IMR-90 (cell line): ENCODE data around the gene HOXC5. TPM values are rescaled to one million over a fixed set of nuclear protein-coding genes. Genes with fewer than 3 reads are reported as not detected.

Experiments used
- ATAC-seq: fragments of 200-7000 bp; cut with Tn5 transposase; 2 replicates; pipeline ENCODE4 v1.9.1; 2020; ENCODE audit warnings: low read depth, mild to moderate bottlenecking, moderate library complexity
- BruUV-seq: library from RNA; stranded (reverse); fragments of 400-500 nt; replicated peaks from 2 replicates; lab custom pipeline; 2021; lab: Mats Ljungman, UMichigan
- CTCF ChIA-PET: fragments of 300-600 bp; formaldehyde crosslinking; extraction: SDS; loops from one replicate; lab custom pipeline; 2021; ENCODE audit warnings: antibody characterized with exemption; lab: Yijun Ruan, JAX
- POLR2A ChIA-PET: fragments of 300-600 bp; sonication (Branson Sonifier 250); formaldehyde crosslinking; loops from one replicate; lab custom pipeline; 2022; ENCODE audit warnings: antibody characterized with exemption; ENCODE audit not compliant: unreplicated experiment; lab: Charles Lee
- DNase-seq: peaks from one replicate; pipeline ENCODE4 v3.0.0; 2013
- H2AFZ ChIP-seq: replicated peaks from 2 replicates; pipeline ENCODE3; 2013; ENCODE audit warnings: low read length, mild to moderate bottlenecking; ENCODE audit not compliant: poor library complexity
- H2AK5ac ChIP-seq: 2 replicates; pipeline ENCODE4 v1.6.1; 2013; ENCODE audit warnings: low read depth, low read length, inconsistent platforms
- H2AK9ac ChIP-seq: replicated peaks from 2 replicates; pipeline ENCODE3; 2013; ENCODE audit warnings: mild to moderate bottlenecking, low read depth, low read length, moderate library complexity; ENCODE audit not compliant: poor library complexity
- H2BK120ac ChIP-seq: 2 replicates; pipeline ENCODE4 v1.6.1; 2013; ENCODE audit warnings: low read depth, low read length, inconsistent platforms
- H2BK15ac ChIP-seq: 3 replicates; pipeline ENCODE4 v1.6.1; 2013; ENCODE audit warnings: low read depth, low read length, inconsistent platforms
- H2BK20ac ChIP-seq: 2 replicates; pipeline ENCODE4 v1.6.1; 2013; ENCODE audit warnings: low read depth, mild to moderate bottlenecking, inconsistent platforms, low read length, moderate library complexity
- H2BK5ac ChIP-seq: 2 replicates; pipeline ENCODE4 v1.6.1; 2013; ENCODE audit warnings: mild to moderate bottlenecking, low read depth, low read length, inconsistent platforms; ENCODE audit not compliant: poor library complexity, severe bottlenecking
- H3K14ac ChIP-seq: replicated peaks from 2 replicates; pipeline ENCODE4 v1.6.1; 2013; ENCODE audit warnings: low read depth, low read length, inconsistent platforms
- H3K18ac ChIP-seq: 2 replicates; pipeline ENCODE4 v1.6.1; 2013; ENCODE audit warnings: low read depth, low read length, control low read depth
- H3K23ac ChIP-seq: 2 replicates; pipeline ENCODE4 v1.6.1; 2013; ENCODE audit warnings: low read depth, low read length, inconsistent platforms
- H3K27ac ChIP-seq: 2 replicates; pipeline ENCODE4 v1.5.1; 2013; ENCODE audit warnings: mild to moderate bottlenecking, control low read depth, low read length; ENCODE audit not compliant: insufficient read depth
- H3K27me3 ChIP-seq: 2 replicates; pipeline ENCODE4 v1.6.1; 2013; ENCODE audit warnings: low read length; ENCODE audit not compliant: control insufficient read depth, insufficient read depth
- H3K36me3 ChIP-seq: 2 replicates; pipeline ENCODE4 v1.6.1; 2013; ENCODE audit warnings: low read length, mixed read lengths; ENCODE audit not compliant: control insufficient read depth, insufficient read depth
- H3K4ac ChIP-seq: 2 replicates; pipeline ENCODE4 v1.6.1; 2013; ENCODE audit warnings: low read depth, low read length, inconsistent platforms
- H3K4me1 ChIP-seq: 2 replicates; pipeline ENCODE4 v1.6.1; 2013; ENCODE audit warnings: low read length, mixed read lengths; ENCODE audit not compliant: control insufficient read depth, insufficient read depth
- H3K4me2 ChIP-seq: 2 replicates; pipeline ENCODE4 v1.6.1; 2013; ENCODE audit warnings: low read depth, mild to moderate bottlenecking, control low read depth, low read length, moderate library complexity
- H3K4me3 ChIP-seq: 2 replicates; pipeline ENCODE4 v1.5.1; 2013; ENCODE audit warnings: low read depth, mild to moderate bottlenecking, control low read depth, low read length, moderate library complexity; ENCODE audit not compliant: insufficient read depth
- H3K56ac ChIP-seq: 2 replicates; pipeline ENCODE4 v1.6.1; 2013; ENCODE audit warnings: low read length, inconsistent platforms; ENCODE audit not compliant: insufficient read depth; ENCODE audit errors: extremely low read depth
- H3K79me1 ChIP-seq, 2 experiments: 2 replicates each; pipeline ENCODE4 v1.6.1; 2013; ENCODE audit warnings: low read length in 2 of 2, inconsistent platforms in 1 of 2, low read depth in 1 of 2
- H3K9ac ChIP-seq: 2 replicates; pipeline ENCODE4 v1.6.1; 2013; ENCODE audit warnings: low read depth, low read length, control low read depth
- H3K9me1 ChIP-seq: 2 replicates; pipeline ENCODE4 v1.6.1; 2013; ENCODE audit warnings: low read length, inconsistent platforms; ENCODE audit not compliant: insufficient read depth
- H3K9me3 ChIP-seq: 2 replicates; pipeline ENCODE4 v1.6.1; 2013; ENCODE audit warnings: low read length; ENCODE audit not compliant: control insufficient read depth, insufficient read depth
- H4K20me1 ChIP-seq: 2 replicates; pipeline ENCODE4 v1.6.1; 2013; ENCODE audit warnings: low read length, inconsistent platforms; ENCODE audit not compliant: insufficient read depth
- H4K5ac ChIP-seq: 2 replicates; pipeline ENCODE4 v1.6.1; 2013; ENCODE audit warnings: mild to moderate bottlenecking, low read depth, low read length, control low read depth
- H4K8ac ChIP-seq, 2 experiments: 2 replicates each; pipeline ENCODE4 v1.6.1; 2013; ENCODE audit warnings: low read depth in 2 of 2, low read length in 2 of 2, control low read depth in 1 of 2, inconsistent platforms in 1 of 2
- H4K91ac ChIP-seq: 2 replicates; pipeline ENCODE4 v1.6.1; 2013; ENCODE audit warnings: low read depth, low read length, inconsistent platforms; ENCODE audit not compliant: insufficient read depth
- BHLHE40 ChIP-seq: fragments of 150-350 bp; IDR thresholded peaks from 2 replicates; pipeline ENCODE4 v1.6.1; 2016; ENCODE audit warnings: mild to moderate bottlenecking, low read depth, low read length
- CEBPB ChIP-seq: IDR thresholded peaks from 2 replicates; pipeline ENCODE4 v1.6.1; 2012; ENCODE audit warnings: low read depth, low read length, improper control_type of control experiment
- CHD1 ChIP-seq: IDR thresholded peaks from 2 replicates; pipeline ENCODE4 v1.6.1; 2012; ENCODE audit warnings: low read depth, low read length, improper control_type of control experiment
- CTCF ChIP-seq: conservative IDR thresholded peaks from 2 replicates; pipeline ENCODE4 v1.5.1; 2012; ENCODE audit warnings: mild to moderate bottlenecking, low read depth, low read length, improper control_type of control experiment
- ELK1 ChIP-seq: fragments of 150-350 bp; IDR thresholded peaks from 2 replicates; pipeline ENCODE4 v1.6.1; 2016; ENCODE audit warnings: low read depth, mild to moderate bottlenecking, low read length, moderate library complexity, borderline replicate concordance
- FOS ChIP-seq: fragments of 150-350 bp; IDR thresholded peaks from 2 replicates; pipeline ENCODE4 v1.6.1; 2016; ENCODE audit warnings: low read depth, low read length
- MAZ ChIP-seq: IDR thresholded peaks from 2 replicates; pipeline ENCODE4 v1.6.1; 2012; ENCODE audit warnings: low read depth, mild to moderate bottlenecking, low read length, improper control_type of control experiment, moderate library complexity, borderline replicate concordance
- MXI1 ChIP-seq: IDR thresholded peaks from 2 replicates; pipeline ENCODE4 v1.6.1; 2012; ENCODE audit warnings: low read depth, mild to moderate bottlenecking, low read length, moderate library complexity, borderline replicate concordance
- NFE2L2 ChIP-seq: fragments of 150-350 bp; IDR thresholded peaks from 2 replicates; pipeline ENCODE4 v1.6.1; 2016; ENCODE audit warnings: low read depth, mild to moderate bottlenecking, low read length
- POLR2A ChIP-seq: IDR thresholded peaks from 2 replicates; pipeline ENCODE4 v1.6.1; 2012; ENCODE audit warnings: mild to moderate bottlenecking, low read depth, low read length
- RAD21 ChIP-seq: IDR thresholded peaks from 2 replicates; pipeline ENCODE4 v1.6.1; 2012; ENCODE audit warnings: low read length, improper control_type of control experiment
- RCOR1 ChIP-seq: IDR thresholded peaks from 2 replicates; pipeline ENCODE4 v1.6.1; 2012; ENCODE audit warnings: mild to moderate bottlenecking, low read length, improper control_type of control experiment; ENCODE audit not compliant: insufficient replicate concordance
- RFX5 ChIP-seq: IDR thresholded peaks from 2 replicates; pipeline ENCODE4 v1.8.0; 2012; ENCODE audit warnings: low read depth, mild to moderate bottlenecking, low read length, moderate library complexity
- SMC3 ChIP-seq: fragments of 150-350 bp; IDR thresholded peaks from 2 replicates; pipeline ENCODE4 v1.6.1; 2016; ENCODE audit warnings: low read depth, mild to moderate bottlenecking, antibody characterized with exemption, low read length, moderate library complexity
- USF2 ChIP-seq: fragments of 150-350 bp; IDR thresholded peaks from 2 replicates; pipeline ENCODE4 v1.6.1; 2017; ENCODE audit warnings: mild to moderate bottlenecking, antibody characterized with exemption, low read length, low read depth
- WGBS, 2 experiments: methylation state at CpG; one replicate each; pipeline versions ENCODE4 v1.1.5 to v1.1.7; 2013; ENCODE audit warnings: missing lambda C conversion rate in 2 of 2; ENCODE audit not compliant: insufficient read length in 1 of 2; ENCODE audit errors: extremely low coverage in 2 of 2; 5-methylcytosine and 5-hydroxymethylcytosine counted together
- dilution Hi-C: fragments of 300-500 bp; cut with HindIII; formaldehyde crosslinking; loops from one replicate; pipeline ENCODE4 v1.14.3; 2018; ENCODE audit warnings: low sequenced_read_pairs; ENCODE audit not compliant: unreplicated experiment
- in situ Hi-C: fragments of 300-500 bp; cut with MboI; formaldehyde crosslinking; loops from 3 replicates; pipeline ENCODE4 v1.14.3; 2019; ENCODE audit warnings: low sequenced_read_pairs, inconsistent platforms, mixed read lengths
- intact Hi-C: fragments of 100-400 bp; cut with micrococcal nuclease; formaldehyde crosslinking; loops from 2 replicates; pipeline ENCODE4 v1.10.0; 2022
- polyA plus RNA-seq, 3 experiments: library from polyadenylated mRNA; depleted of rRNA; stranded (reverse); fragments of >200 nt; gene quantifications; 2 replicates each; pipeline ENCODE4 v1.2.3, GENCODE V29; 2012; ENCODE audit warnings: low replicate concordance in 1 of 3
- total RNA-seq: library from RNA; depleted of rRNA; stranded (reverse); fragments of >200 nt; gene quantifications from 2 replicates; pipeline ENCODE4 v1.2.3, GENCODE V29; 2012

Gene HOXC5
- total and polyA plus RNA-seq, 2 of the 4 experiments (the other 2 are of a cell fraction), result not detected

GRCh38 chr12:54060174-54060974, 27.5 kb downstream of the HOXC5 start:
- H3K23ac ChIP-seq, result no peak overlapping the region
- H3K36me3 ChIP-seq, result no peaks in the 10 kb centered on the region
- dilution Hi-C loops (no loop called here), intact Hi-C loops (no loop called here), in situ Hi-C loops (no loop called here)
- H4K5ac ChIP-seq, result no peak overlapping the region
- no peak overlapping the region for H3K4me3 ChIP-seq
- POLR2A ChIA-PET, result no interaction called here
- WGBS, 2 experiments, result 59% methylated on average over 13 of the region's 38 CpGs; no CpG with 5 or more reads in 1 of the 2 experiments
- H3K56ac ChIP-seq, result no peak overlapping the region
- no peaks in the 10 kb centered on the region for H4K20me1 ChIP-seq
- H3K79me1 ChIP-seq, result no peaks in the 10 kb centered on the region
- ATAC-seq (no peak), DNase-seq (no peak)
- no peak overlapping the region for H2AK5ac ChIP-seq
- H2BK5ac ChIP-seq, result no peak overlapping the region
- H3K9me3 ChIP-seq, result no peaks in the 10 kb centered on the region
- H2BK20ac ChIP-seq, result no peak overlapping the region
- no peak overlapping the region for H3K14ac ChIP-seq
- peaks cover 48% of the 10 kb centered on the region for H3K27me3 ChIP-seq
- no peak overlapping the region for H4K91ac ChIP-seq
- no peak overlapping the region for H3K27ac ChIP-seq
- H2BK15ac ChIP-seq, result no peak overlapping the region
- H2AFZ ChIP-seq, result no peak overlapping the region
- H3K4me1 ChIP-seq, result no peaks in the 10 kb centered on the region
- no TSS peak for BruUV-seq
- H3K18ac ChIP-seq, result no peak overlapping the region
- H3K9ac ChIP-seq, result no peak overlapping the region
- CTCF ChIA-PET, result no interaction called here
- H4K8ac ChIP-seq, result no peak overlapping the region
- H3K4ac ChIP-seq, result no peak overlapping the region
- H2BK120ac ChIP-seq, result no peak overlapping the region
- H3K4me2 ChIP-seq, result no peak overlapping the region
- no peak for TF ChIP-seq RFX5
- TF ChIP-seq ELK1, result no peak
- no peak for TF ChIP-seq SMC3
- TF ChIP-seq RCOR1, result no peak
- no peak for TF ChIP-seq NFE2L2
- no peak for TF ChIP-seq MAZ
- TF ChIP-seq CEBPB, result no peak
- no peak for TF ChIP-seq FOS
- TF ChIP-seq USF2, result no peak
- TF ChIP-seq BHLHE40, result no peak
- TF ChIP-seq CHD1, result no peak
- TF ChIP-seq CTCF, result no peak
- TF ChIP-seq MXI1, result no peak
- TF ChIP-seq RAD21, result no peak
- no peak for TF ChIP-seq POLR2A
- H3K9me1 ChIP-seq, result no peaks in the 10 kb centered on the region
- no peak overlapping the region for H2AK9ac ChIP-seq
